HCT116 (cell line): Measurements from ENCODE around the gene NT5C2. TPM values are rescaled to one million over a fixed set of nuclear protein-coding genes. Genes with fewer than 3 reads are reported as not detected.

Experiments used
- ATAC-seq: fragments of 200-7000 bp; cut with Tn5 transposase; 2 replicates; pipeline ENCODE4 v1.9.1; 2020; ENCODE audit warnings: mild to moderate bottlenecking, moderate library complexity
- BruUV-seq: library from RNA; stranded (reverse); fragments of 400-500 nt; replicated peaks from 2 replicates; lab custom pipeline; 2021; lab: Mats Ljungman, UMichigan
- CTCF ChIA-PET: fragments of 300-600 bp; sonication (Branson Sonifier 250); formaldehyde crosslinking; loops from one replicate; lab custom pipeline; 2021; ENCODE audit warnings: antibody characterized with exemption; lab: Charles Lee
- POLR2A ChIA-PET: fragments of 300-600, 350-600 bp; sonication (Branson Sonifier 250); formaldehyde crosslinking; loops from one replicate; lab custom pipeline; 2021; ENCODE audit warnings: antibody characterized with exemption; lab: Charles Lee
- RAD21 ChIA-PET, 2 experiments: fragments of 300-600 bp; sonication (Branson Sonifier 250); formaldehyde crosslinking; loops; one replicate each; lab custom pipeline; 2023; ENCODE audit warnings: low total read pairs in 2 of 2; ENCODE audit not compliant: uncharacterized antibody in 2 of 2, unreplicated experiment in 2 of 2, low non-redundant PET in 1 of 2; lab: Charles Lee
- DNase-seq: peaks from one replicate; pipeline ENCODE4 v3.0.0-alpha.2; 2010; ENCODE audit warnings: low read depth, low spot score
- H2AFZ ChIP-seq: fragments of 200-600 bp; shearing (Covaris generic), sonication (generic); 2 replicates; pipeline ENCODE4 v1.6.1; 2017; ENCODE audit warnings: low read depth, mixed run types, mixed read lengths, antibody characterized with exemption, low read length; ENCODE audit not compliant: poor library complexity, severe bottlenecking
- H3K27ac ChIP-seq: 2 replicates; pipeline ENCODE4 v1.5.1; 2012; ENCODE audit warnings: low read depth, low read length
- H3K27me3 ChIP-seq: fragments of 200-600 bp; sonication (generic); 2 replicates; pipeline ENCODE4 v1.6.1; 2016; ENCODE audit warnings: mixed run types, low read length, mixed read lengths; ENCODE audit not compliant: insufficient read depth
- H3K36me3 ChIP-seq, 2 experiments: fragments of 200-500 bp in 1 of 2; fragments of 200-600 bp in 1 of 2; sonication (Bioruptor generic) in 1 of 2; sonication (generic) in 1 of 2; 2 replicates each; pipeline versions ENCODE4 v1.5.1 to v1.6.1; 2014 to 2016; ENCODE audit warnings: low read length in 2 of 2, inconsistent platforms in 1 of 2, mixed read lengths in 1 of 2, mixed run types in 1 of 2; ENCODE audit not compliant: insufficient read depth in 2 of 2, control insufficient read depth in 1 of 2
- H3K4me1 ChIP-seq, 2 experiments: fragments of 200-600 bp in 1 of 2; sonication (generic) in 1 of 2; 2 replicates each; pipeline versions ENCODE4 v1.5.1 to v1.6.1; 2012 to 2017; ENCODE audit warnings: low read length in 2 of 2, inconsistent platforms in 1 of 2, mild to moderate bottlenecking in 1 of 2, mixed read lengths in 1 of 2, mixed run types in 1 of 2, moderate library complexity in 1 of 2; ENCODE audit not compliant: insufficient read depth in 2 of 2, control insufficient read depth in 1 of 2
- H3K4me2 ChIP-seq: fragments of 200-600 bp; sonication (generic); 2 replicates; pipeline ENCODE4 v1.6.1; 2017; ENCODE audit warnings: mixed run types, low read length, mixed read lengths
- H3K4me3 ChIP-seq, 2 experiments: fragments of 200-600 bp in 1 of 2; sonication (generic) in 1 of 2; replicated peaks in 1 of 2; 2 replicates each; pipeline ENCODE4 v1.5.1; 2011 to 2016; ENCODE audit warnings: low read length in 2 of 2, control low read depth in 1 of 2, low read depth in 1 of 2, mild to moderate bottlenecking in 1 of 2, mixed read lengths in 1 of 2, mixed run types in 1 of 2
- H3K79me2 ChIP-seq: fragments of 200-600 bp; sonication (generic); 2 replicates; pipeline ENCODE4 v1.6.1; 2017; ENCODE audit warnings: mild to moderate bottlenecking, mixed run types, low read length, moderate library complexity, mixed read lengths; ENCODE audit not compliant: insufficient read depth
- H3K9ac ChIP-seq: fragments of 200-600 bp; sonication (generic); 2 replicates; pipeline ENCODE4 v1.6.1; 2016; ENCODE audit warnings: low read length, mixed read lengths
- H3K9me2 ChIP-seq: fragments of 200-600 bp; sonication (generic), shearing (Covaris generic); 2 replicates; pipeline ENCODE4 v1.6.1; 2017; ENCODE audit warnings: mixed run types, mild to moderate bottlenecking, moderate library complexity; ENCODE audit not compliant: insufficient read depth
- H3K9me3 ChIP-seq, 2 experiments: fragments of 200-500 bp in 1 of 2; fragments of 200-600 bp in 1 of 2; sonication (Bioruptor generic) in 1 of 2; sonication (generic) in 1 of 2; 2 replicates each; pipeline ENCODE4 v1.6.1; 2014 to 2017; ENCODE audit warnings: low read length in 2 of 2, mixed read lengths in 2 of 2, inconsistent platforms in 1 of 2, low read depth in 1 of 2, mild to moderate bottlenecking in 1 of 2, mixed run types in 1 of 2, moderate library complexity in 1 of 2; ENCODE audit not compliant: control insufficient read depth in 1 of 2, insufficient read depth in 1 of 2
- H4K20me1 ChIP-seq: fragments of 200-600 bp; sonication (generic), shearing (Covaris generic); 2 replicates; pipeline ENCODE4 v1.6.1; 2017; ENCODE audit warnings: mixed run types, mild to moderate bottlenecking, moderate library complexity; ENCODE audit not compliant: insufficient read depth
- ATF3 ChIP-seq: IDR thresholded peaks from 2 replicates; pipeline ENCODE4 v1.6.1; 2012
- CBX3 ChIP-seq: IDR thresholded peaks from 2 replicates; pipeline ENCODE4 v1.6.1; 2012; ENCODE audit warnings: low read depth
- CEBPB ChIP-seq: IDR thresholded peaks from 2 replicates; pipeline ENCODE4 v1.6.1; 2012; ENCODE audit warnings: low read depth
- EGR1 ChIP-seq: IDR thresholded peaks from 2 replicates; pipeline ENCODE4 v1.6.1; 2012; ENCODE audit warnings: low read depth
- ELF1 ChIP-seq: IDR thresholded peaks from 2 replicates; pipeline ENCODE4 v1.6.1; 2012; ENCODE audit warnings: low read depth, borderline replicate concordance
- EZH2 ChIP-seq: fragments of 200-600 bp; sonication (generic); IDR thresholded peaks from 2 replicates; pipeline ENCODE4 v1.6.1; 2017; ENCODE audit warnings: antibody characterized with exemption, mixed run types
- FOSL1 ChIP-seq: IDR thresholded peaks from 2 replicates; pipeline ENCODE4 v1.6.1; 2012; ENCODE audit warnings: low read depth
- JUND ChIP-seq: IDR thresholded peaks from 2 replicates; pipeline ENCODE4 v1.6.1; 2012
- POLR2A ChIP-seq: IDR thresholded peaks from 2 replicates; pipeline ENCODE4 v1.7.0; 2011; ENCODE audit warnings: borderline replicate concordance; ENCODE audit not compliant: insufficient read depth, insufficient read length; ENCODE audit errors: extremely low read depth
- POLR2AphosphoS5 ChIP-seq: IDR thresholded peaks from 2 replicates; pipeline ENCODE4 v1.6.1; 2011; ENCODE audit warnings: mild to moderate bottlenecking, low read depth, low read length, moderate library complexity
- RAD21 ChIP-seq: IDR thresholded peaks from 2 replicates; pipeline ENCODE4 v1.6.1; 2012; ENCODE audit warnings: low read depth, mild to moderate bottlenecking
- SIN3A ChIP-seq: IDR thresholded peaks from 2 replicates; pipeline ENCODE4 v1.6.1; 2012; ENCODE audit warnings: low read depth
- SP1 ChIP-seq: IDR thresholded peaks from 2 replicates; pipeline ENCODE4 v1.6.1; 2012; ENCODE audit warnings: low read depth
- SRF ChIP-seq: IDR thresholded peaks from 2 replicates; pipeline ENCODE4 v1.6.1; 2012; ENCODE audit warnings: low read depth
- YY1 ChIP-seq: IDR thresholded peaks from 2 replicates; pipeline ENCODE4 v1.6.1; 2011; ENCODE audit warnings: low read length, low read depth, moderate library complexity, mild to moderate bottlenecking; ENCODE audit not compliant: insufficient replicate concordance; ENCODE audit errors: extremely low read depth
- ZFX ChIP-seq: fragments of 450-650 bp; IDR thresholded peaks from 2 replicates; pipeline ENCODE4 v1.6.1; 2017
- ZNF274 ChIP-seq: fragments of 200-500 bp; sonication (Bioruptor generic); IDR thresholded peaks from 2 replicates; pipeline ENCODE4 v1.6.1; 2014; ENCODE audit warnings: mild to moderate bottlenecking, low read depth, low read length, inconsistent platforms
- intact Hi-C: fragments of 100-400 bp; cut with micrococcal nuclease; formaldehyde crosslinking; loops from 2 replicates; pipeline ENCODE4 v1.10.0; 2022
- total RNA-seq: library from RNA; stranded (reverse); gene quantifications from one replicate; pipeline ENCODE4 v1.2.1, GENCODE V29; 2021; ENCODE audit not compliant: unreplicated experiment
- TF ChIP-seq, protein P1 (sequence below), 3 experiments: fragments of 200-600 bp in 1 of 3; sonication (generic) in 1 of 3; IDR thresholded peaks in 2 of 3; conservative IDR thresholded peaks in 1 of 3; 2 replicates each; pipeline ENCODE4 v1.5.1; 2012 to 2017; ENCODE audit warnings: low read depth in 2 of 3, low read length in 2 of 3, antibody characterized with exemption in 1 of 3, borderline replicate concordance in 1 of 3, control low read depth in 1 of 3, mild to moderate bottlenecking in 1 of 3, mixed read lengths in 1 of 3, mixed run types in 1 of 3, moderate library complexity in 1 of 3; ENCODE audit not compliant: insufficient read depth in 1 of 3
- TF ChIP-seq, protein P2 (sequence below): IDR thresholded peaks from 2 replicates; pipeline ENCODE4 v1.6.1; 2012

Gene NT5C2
- total RNA-seq, 1 experiment from 2014 or later: 63.0 TPM

DNA sequence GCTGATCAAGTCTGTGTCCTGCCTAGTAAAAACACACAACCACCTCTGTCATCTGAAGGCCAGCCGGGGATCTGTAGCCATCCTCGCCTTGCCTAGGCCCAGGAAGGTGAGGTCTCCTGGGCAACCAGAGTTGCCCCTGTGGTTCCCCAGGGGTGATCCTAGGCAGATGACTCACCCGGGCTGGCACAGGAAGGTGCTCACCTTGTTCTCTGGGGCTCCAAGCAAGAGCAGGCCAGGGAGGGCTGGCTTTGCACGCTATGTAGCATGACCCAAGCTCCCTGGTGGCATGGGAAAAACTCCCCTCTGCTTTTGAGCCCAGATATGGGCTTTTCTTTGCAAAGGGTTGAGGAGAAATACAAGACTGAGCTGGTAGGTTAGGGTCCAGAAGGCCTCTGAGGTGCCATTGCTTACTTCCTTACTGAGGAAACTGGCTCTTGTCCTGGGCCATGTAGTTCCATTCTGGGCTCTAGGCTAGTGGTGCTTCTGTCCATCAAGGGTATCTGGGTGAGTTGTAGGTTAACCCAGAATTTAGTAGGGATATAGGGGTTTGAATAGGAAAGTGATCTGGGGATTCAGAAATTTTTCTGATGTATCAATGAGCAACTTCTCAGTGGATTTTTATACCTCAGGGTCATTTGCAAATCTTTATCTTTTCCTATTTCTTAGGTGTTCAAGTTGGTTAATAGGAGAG is 112.0 kb downstream of the NT5C2 start:
- Histone ChIP-seq H3K9me3 (no peaks in the 10 kb centered on the region), H4K20me1 (no peaks in the 10 kb centered on the region), H3K27me3 (no peaks in the 10 kb centered on the region), H3K9ac (no peak overlapping the region), H3K4me1 (peaks cover 0 to 5% of the 10 kb centered on the region in 2 experiments; a peak in 1 of 4 replicates), H3K36me3 (peaks cover 4 to 12% of the 10 kb centered on the region in 2 experiments; a peak in 2 of 4 replicates), H3K4me2 (no peak overlapping the region), H3K27ac (no peak overlapping the region), H3K4me3 (no peak overlapping the region), H3K79me2 (no peaks in the 10 kb centered on the region), H3K9me2 (no peaks in the 10 kb centered on the region), H2AFZ (no peak overlapping the region)
- BruUV-seq: no TSS peak
- ChIA-PET POLR2A (no interaction called here), CTCF (interaction anchor here (1.6 kb wide), 1 partner anchor 163 kb away, joined by 8 read pairs; no protein-coding TSS in a partner anchor), RAD21 (no interaction called here)
- TF ChIP-seq POLR2AphosphoS5: 0 out of 2 replicates have a peak, but pooled peaks have one; percentile 16
- TF ChIP-seq RAD21: no peak
- ATAC-seq (peak; percentile 44), DNase-seq (no peak)
- intact Hi-C loops: loop anchor here (5.0 kb wide), 1 partner anchor 161 kb away; no protein-coding TSS in a partner anchor

DNA sequence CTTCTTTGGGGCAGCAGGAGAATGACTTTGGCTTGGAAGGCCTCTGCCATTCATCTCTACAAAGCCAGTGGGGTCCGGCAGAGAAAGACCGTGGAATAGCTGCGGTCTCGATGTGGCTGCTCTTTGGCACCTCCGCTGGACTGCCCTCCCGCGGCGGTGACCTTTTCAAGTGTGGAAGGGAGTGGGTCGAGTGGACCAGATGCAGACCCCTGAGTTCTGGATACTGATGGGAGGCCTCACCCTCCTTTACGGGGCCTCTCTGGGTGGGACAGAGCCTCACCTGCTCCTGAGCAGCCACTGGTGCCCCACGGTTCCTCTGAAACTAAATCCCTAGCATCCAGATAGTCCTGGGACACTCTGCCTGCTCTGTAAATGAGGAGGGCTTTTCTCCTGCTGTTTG is 113.1 kb downstream of the NT5C2 start:
- no TSS peak for BruUV-seq
- POLR2A ChIA-PET: no interaction called here
- H3K27ac ChIP-seq: no peak overlapping the region
- no peaks in the 10 kb centered on the region for H3K9me2 ChIP-seq
- H2AFZ ChIP-seq: no peak overlapping the region
- H3K9me3 ChIP-seq: no peaks in the 10 kb centered on the region
- DNase-seq (no peak), ATAC-seq (no peak)
- no peak overlapping the region for H3K4me3 ChIP-seq
- peaks cover 0 to 5% of the 10 kb centered on the region in 2 experiments; a peak in 1 of 4 replicates for H3K4me1 ChIP-seq
- RAD21 ChIA-PET: no interaction called here
- intact Hi-C loops: loop anchor here (5.0 kb wide), 1 partner anchor 162 kb away; no protein-coding TSS in a partner anchor
- no peak overlapping the region for H3K9ac ChIP-seq
- no peaks in the 10 kb centered on the region for H3K27me3 ChIP-seq
- H3K36me3 ChIP-seq: peaks cover 0 to 1% of the 10 kb centered on the region in 2 experiments; a peak in 2 of 4 replicates
- H4K20me1 ChIP-seq: no peaks in the 10 kb centered on the region
- H3K4me2 ChIP-seq: no peak overlapping the region
- no peaks in the 10 kb centered on the region for H3K79me2 ChIP-seq
- CTCF ChIA-PET: interaction anchor here (1.6 kb wide), 1 partner anchor 164 kb away, joined by 8 read pairs; no protein-coding TSS in a partner anchor
- TF ChIP-seq FOSL1 (no peak), EGR1 (no peak), YY1 (no peak), ATF3 (no peak), CEBPB (no peak), ZFX (no peak), ELF1 (no peak), RAD21 (no peak), JUND (no peak), SP1 (no peak), EZH2 (no peak), SIN3A (no peak), POLR2AphosphoS5 (no peak), POLR2A (no peak), ZNF274 (no peak), SRF (no peak), CBX3 (no peak)
- TF ChIP-seq, protein P1, sequence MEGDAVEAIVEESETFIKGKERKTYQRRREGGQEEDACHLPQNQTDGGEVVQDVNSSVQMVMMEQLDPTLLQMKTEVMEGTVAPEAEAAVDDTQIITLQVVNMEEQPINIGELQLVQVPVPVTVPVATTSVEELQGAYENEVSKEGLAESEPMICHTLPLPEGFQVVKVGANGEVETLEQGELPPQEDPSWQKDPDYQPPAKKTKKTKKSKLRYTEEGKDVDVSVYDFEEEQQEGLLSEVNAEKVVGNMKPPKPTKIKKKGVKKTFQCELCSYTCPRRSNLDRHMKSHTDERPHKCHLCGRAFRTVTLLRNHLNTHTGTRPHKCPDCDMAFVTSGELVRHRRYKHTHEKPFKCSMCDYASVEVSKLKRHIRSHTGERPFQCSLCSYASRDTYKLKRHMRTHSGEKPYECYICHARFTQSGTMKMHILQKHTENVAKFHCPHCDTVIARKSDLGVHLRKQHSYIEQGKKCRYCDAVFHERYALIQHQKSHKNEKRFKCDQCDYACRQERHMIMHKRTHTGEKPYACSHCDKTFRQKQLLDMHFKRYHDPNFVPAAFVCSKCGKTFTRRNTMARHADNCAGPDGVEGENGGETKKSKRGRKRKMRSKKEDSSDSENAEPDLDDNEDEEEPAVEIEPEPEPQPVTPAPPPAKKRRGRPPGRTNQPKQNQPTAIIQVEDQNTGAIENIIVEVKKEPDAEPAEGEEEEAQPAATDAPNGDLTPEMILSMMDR (IDR thresholded peaks at IDR 0.05 in 2 of 3, conservative IDR thresholded peaks at IDR 0.05 in 1 of 3; ENCODE audit: borderline replicate concordance in 1 of 3, insufficient read depth in 1 of 3, low read depth in 2 of 3, low read length in 2 of 3): no peak
- TF ChIP-seq, protein P2, sequence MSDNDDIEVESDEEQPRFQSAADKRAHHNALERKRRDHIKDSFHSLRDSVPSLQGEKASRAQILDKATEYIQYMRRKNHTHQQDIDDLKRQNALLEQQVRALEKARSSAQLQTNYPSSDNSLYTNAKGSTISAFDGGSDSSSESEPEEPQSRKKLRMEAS: no peak
